CD4-positive, alpha-beta T cell (primary cell): ENCODE measurements around the gene GRIN1. TPM values are rescaled to one million over a fixed set of nuclear protein-coding genes. Genes with fewer than 3 reads are reported as not detected.

Experiments used
- ATAC-seq: fragments of 200-7000 bp; cut with Tn5 transposase; one replicate; pipeline ENCODE4 v1.10.0; 2022; ENCODE audit warnings: mild to moderate bottlenecking; ENCODE audit not compliant: poor library complexity
- CTCF ChIA-PET: fragments of 350-600 bp; sonication (Branson Sonifier 250); formaldehyde crosslinking; loops from one replicate; lab custom pipeline; 2021; ENCODE audit warnings: antibody characterized with exemption, inconsistent platforms; lab: Charles Lee
- POLR2A ChIA-PET: fragments of 350-600 bp; sonication (Branson Sonifier 250); formaldehyde crosslinking; loops from one replicate; lab custom pipeline; 2021; ENCODE audit warnings: antibody characterized with exemption, inconsistent platforms; lab: Charles Lee
- DNase-seq, 14 experiments: peaks; one replicate each; pipeline ENCODE4 v3.0.0-alpha.2; 2013 to 2020; ENCODE audit warnings: mixed read lengths in 2 of 14
- H3K27ac ChIP-seq, 2 donors: one replicate each; pipeline versions ENCODE4 v1.5.1 to v1.7.0; 2013; ENCODE audit warnings: low read length in 2 of 2, low read depth in 1 of 2, mild to moderate bottlenecking in 1 of 2
- H3K27me3 ChIP-seq, 2 experiments: 1 replicate in 1 of 2; 2 replicates in 1 of 2; pipeline versions ENCODE4 v1.6.1 to v1.7.0; 2013; ENCODE audit warnings: low read length in 2 of 2, control low read depth in 1 of 2, mild to moderate bottlenecking in 1 of 2, moderate library complexity in 1 of 2; ENCODE audit not compliant: insufficient read depth in 2 of 2, control insufficient read depth in 1 of 2
- H3K36me3 ChIP-seq: one replicate; pipeline ENCODE4 v1.6.1; 2013; ENCODE audit warnings: low read length, control low read depth; ENCODE audit not compliant: insufficient read depth
- H3K4me1 ChIP-seq: one replicate; pipeline ENCODE4 v1.6.1; 2013; ENCODE audit warnings: low read length, control low read depth; ENCODE audit not compliant: insufficient read depth
- H3K4me3 ChIP-seq: one replicate; pipeline ENCODE4 v1.5.1; 2013; ENCODE audit warnings: mild to moderate bottlenecking, low read length, moderate library complexity
- H3K9me3 ChIP-seq, 2 experiments: 1 replicate in 1 of 2; 2 replicates in 1 of 2; pipeline versions ENCODE4 v1.6.1 to v1.7.0; 2013; ENCODE audit warnings: low read length in 2 of 2, mild to moderate bottlenecking in 2 of 2, control low read depth in 1 of 2, moderate library complexity in 1 of 2; ENCODE audit not compliant: control insufficient read depth in 1 of 2, insufficient read depth in 1 of 2
- H3K27ac Mint-ChIP-seq: one replicate; pipeline ENCODE4 v1.8.0; 2020; ENCODE audit warnings: mixed read lengths
- H3K27me3 Mint-ChIP-seq: one replicate; pipeline ENCODE4 v1.8.0; 2021; ENCODE audit warnings: mixed read lengths
- H3K36me3 Mint-ChIP-seq: one replicate; pipeline ENCODE4 v1.8.0; 2021; ENCODE audit warnings: low read depth, mixed read lengths
- H3K4me1 Mint-ChIP-seq: one replicate; pipeline ENCODE4 v1.8.0; 2021; ENCODE audit warnings: low read depth, mixed read lengths
- H3K4me3 Mint-ChIP-seq: one replicate; pipeline ENCODE4 v1.8.0; 2020; ENCODE audit warnings: mild to moderate bottlenecking, mixed read lengths
- H3K9me3 Mint-ChIP-seq: one replicate; pipeline ENCODE4 v1.8.0; 2020; ENCODE audit warnings: mixed read lengths
- CTCF ChIP-seq: fragments of 200-600 bp; IDR thresholded peaks from one replicate; pipeline ENCODE4 v1.8.0; 2022; ENCODE audit warnings: antibody characterized with exemption, mild to moderate bottlenecking
- intact Hi-C, 2 experiments: fragments of 100-400 bp; cut with DNase I in 1 of 2; cut with micrococcal nuclease in 1 of 2; formaldehyde crosslinking; loops; one replicate each; pipeline versions ENCODE4 v1.15.1 to v1.9.0; 2023 to 2025; cut with DNase I, micrococcal nuclease
- total RNA-seq, 174 experiments: library from RNA in 2 of 174; stranded (reverse) in 2 of 174; gene quantifications; one replicate each; pipeline ENCODE4 v1.2.3 and lab custom pipeline; 2021 to 2026

GRIN1 gene
- total RNA-seq, 2 experiments from 2014 or later, result not detected

- no peak for TF ChIP-seq CTCF
- Histone ChIP-seq H3K4me1 (peaks cover 48% of the 10 kb centered on the region), H3K27me3 (no peaks in the 10 kb centered on the region), H3K9me3 (no peaks in the 10 kb centered on the region), H3K4me3 (peak within 1 kb of the TSS; percentile 90), H3K27ac (peak within 1 kb of the TSS; percentile 79 to 88), H3K36me3 (peaks cover 5% of the 10 kb centered on the region)
- peak within 1 kb of the TSS; percentile 93 for H3K27ac Mint-ChIP-seq
- H3K9me3 Mint-ChIP-seq, result no peaks in the 10 kb centered on the region
- intact Hi-C loops, result loop anchor here (1.0 kb wide), 2 partner anchors 17 to 18 kb away; partner anchors contain the start of genes ANAPC2 (in 1 of the 2) and SSNA1 (in 1 of the 2)
- no peaks in the 10 kb centered on the region for H3K27me3 Mint-ChIP-seq
- ATAC-seq (peak; percentile 48), DNase-seq (peak; percentile 86 to 96 (median 92))
- CTCF ChIA-PET, result interaction anchor here (0.6 kb wide), 1 partner anchor 31 kb away, joined by 3 read pairs; no protein-coding TSS in a partner anchor
- H3K4me1 Mint-ChIP-seq, result peaks cover 44% of the 10 kb centered on the region
- POLR2A ChIA-PET, result interaction anchor here (0.8 to 4.0 kb wide), 8 partner anchors 10 to 119 kb away, joined by 3 to 22 read pairs (median 6); partner anchors contain the start of genes MAN1B1, RNF208, SSNA1 and TUBB4B
- peak within 1 kb of the TSS; percentile 95 for H3K4me3 Mint-ChIP-seq
- H3K36me3 Mint-ChIP-seq, result peaks cover 13% of the 10 kb centered on the region
These were observed 66.4 kb downstream of the GRIN1 start, which contains the start of the genes NDOR1 and TMEM203 for GRCh38 chr9:137205126-137206069. Gene NDOR1, plus strand, starts transcription at chr9:137205700. Its CDS starts 78 bp downstream, at chr9:137205778. Gene TMEM203, minus strand, starts transcription at chr9:137205648. Its CDS starts 234 bp downstream, at chr9:137205414.

GRCh38 chr9:137206602-137207001 lies 67.6 kb downstream of the GRIN1 start:
- TF ChIP-seq CTCF, result no peak
- H3K4me3 Mint-ChIP-seq, result peak overlapping the region; percentile 95
- Histone ChIP-seq H3K4me1 (peaks cover 41% of the 10 kb centered on the region), H3K27ac (peak overlapping the region in 1 of 2 donors; percentile 79), H3K9me3 (no peaks in the 10 kb centered on the region), H3K27me3 (no peaks in the 10 kb centered on the region), H3K4me3 (no peak overlapping the region), H3K36me3 (peaks cover 5% of the 10 kb centered on the region)
- ATAC-seq (no peak), DNase-seq (no peak)
- H3K36me3 Mint-ChIP-seq, result peaks cover 13% of the 10 kb centered on the region
- POLR2A ChIA-PET, result interaction anchor here (1.6 to 4.0 kb wide), 3 partner anchors 16 to 34 kb away, joined by 5 to 22 read pairs (median 8); partner anchors contain the start of genes ANAPC2, RNF208, SSNA1 and TUBB4B
- intact Hi-C loops, result no loop called here
- H3K27me3 Mint-ChIP-seq, result no peaks in the 10 kb centered on the region
- H3K4me1 Mint-ChIP-seq, result peaks cover 39% of the 10 kb centered on the region
- peak overlapping the region; percentile 93 for H3K27ac Mint-ChIP-seq
- CTCF ChIA-PET, result interaction anchor here (1.9 kb wide), 1 partner anchor 30 kb away, joined by 7 read pairs; no protein-coding TSS in a partner anchor
- no peaks in the 10 kb centered on the region for H3K9me3 Mint-ChIP-seq

GRCh38 chr9:137211532-137211931 lies 72.6 kb downstream of the GRIN1 start:
- no peak overlapping the region for H3K27ac ChIP-seq
- ChIA-PET POLR2A (no interaction called here), CTCF (no interaction called here)
- H3K9me3 ChIP-seq, result no peaks in the 10 kb centered on the region
- Mint-ChIP-seq H3K9me3 (no peaks in the 10 kb centered on the region), H3K27me3 (no peaks in the 10 kb centered on the region), H3K27ac (no peak overlapping the region), H3K4me1 (peaks cover 11% of the 10 kb centered on the region), H3K36me3 (peaks cover 8% of the 10 kb centered on the region), H3K4me3 (no peak overlapping the region)
- no peaks in the 10 kb centered on the region for H3K27me3 ChIP-seq
- TF ChIP-seq CTCF, result no peak
- DNase-seq (no peak), ATAC-seq (no peak)
- peaks cover 10% of the 10 kb centered on the region for H3K36me3 ChIP-seq
- peaks cover 7% of the 10 kb centered on the region for H3K4me1 ChIP-seq
- intact Hi-C loops, result no loop called here
- no peak overlapping the region for H3K4me3 ChIP-seq
